ENCODE results near the gene LARP1.
"Not testable (repeated sequence)": the region's sequence is repeated elsewhere in the genome, so short reads cannot be mapped to it uniquely, and the experiment has no call there.

LARP1 gene

GRCh38 chr5:154723740-154724505 lies 31.3 kb upstream of the LARP1 start:
- TF ChIP-seq, protein P1, sequence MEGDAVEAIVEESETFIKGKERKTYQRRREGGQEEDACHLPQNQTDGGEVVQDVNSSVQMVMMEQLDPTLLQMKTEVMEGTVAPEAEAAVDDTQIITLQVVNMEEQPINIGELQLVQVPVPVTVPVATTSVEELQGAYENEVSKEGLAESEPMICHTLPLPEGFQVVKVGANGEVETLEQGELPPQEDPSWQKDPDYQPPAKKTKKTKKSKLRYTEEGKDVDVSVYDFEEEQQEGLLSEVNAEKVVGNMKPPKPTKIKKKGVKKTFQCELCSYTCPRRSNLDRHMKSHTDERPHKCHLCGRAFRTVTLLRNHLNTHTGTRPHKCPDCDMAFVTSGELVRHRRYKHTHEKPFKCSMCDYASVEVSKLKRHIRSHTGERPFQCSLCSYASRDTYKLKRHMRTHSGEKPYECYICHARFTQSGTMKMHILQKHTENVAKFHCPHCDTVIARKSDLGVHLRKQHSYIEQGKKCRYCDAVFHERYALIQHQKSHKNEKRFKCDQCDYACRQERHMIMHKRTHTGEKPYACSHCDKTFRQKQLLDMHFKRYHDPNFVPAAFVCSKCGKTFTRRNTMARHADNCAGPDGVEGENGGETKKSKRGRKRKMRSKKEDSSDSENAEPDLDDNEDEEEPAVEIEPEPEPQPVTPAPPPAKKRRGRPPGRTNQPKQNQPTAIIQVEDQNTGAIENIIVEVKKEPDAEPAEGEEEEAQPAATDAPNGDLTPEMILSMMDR (conservative IDR thresholded peaks at IDR 0.05) = no peak
- no peak for TF ChIP-seq ZFX (IDR thresholded peaks at IDR 0.05)
- H3K27ac ChIP-seq = peak overlapping the region; percentile 69

- no peak for TF ChIP-seq ZFX (IDR thresholded peaks at IDR 0.05)
- TF ChIP-seq, protein P1 (conservative IDR thresholded peaks at IDR 0.05) = no peak
- no peak overlapping the region for H3K27ac ChIP-seq
Observed at GRCh38 chr5:154727361-154727760, 27.8 kb upstream of the LARP1 start.

DNA sequence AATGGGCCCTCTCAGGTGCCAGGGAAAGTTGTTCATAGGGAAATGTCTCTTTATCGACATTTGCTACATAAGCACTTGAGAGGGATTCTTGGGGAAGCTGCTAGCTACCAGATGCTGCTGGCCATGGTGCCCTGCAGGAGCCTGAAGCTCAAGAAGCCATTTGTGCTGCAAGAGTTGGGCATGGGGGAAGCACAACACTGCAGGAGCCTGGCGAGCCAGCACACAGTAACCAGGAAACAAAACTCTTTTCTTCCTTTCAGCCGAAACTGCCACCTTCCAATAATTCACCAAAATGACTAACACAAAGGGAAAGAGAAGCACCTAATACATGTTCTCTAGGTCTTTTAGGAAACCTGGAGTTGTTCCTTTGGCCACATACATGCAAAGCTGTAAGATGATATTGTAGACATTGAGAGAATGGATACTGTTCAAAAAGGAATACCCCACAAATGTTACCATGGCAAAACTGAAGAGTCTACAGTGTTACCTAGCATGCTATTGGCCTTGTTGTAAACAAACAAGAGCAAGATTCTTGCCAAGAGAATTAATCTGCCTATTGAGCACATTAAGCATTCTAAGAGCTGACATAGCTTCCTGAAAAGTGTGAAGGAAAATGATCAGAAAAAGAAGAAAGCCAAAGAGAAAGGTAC lies 26.1 kb upstream of the LARP1 start:
- no peak for TF ChIP-seq ZFX (IDR thresholded peaks at IDR 0.05)
- H3K27ac ChIP-seq = 0 out of 2 replicates have a peak overlapping the region, but pooled peaks have one; percentile 14

- H3K27ac ChIP-seq = no peak overlapping the region
- no peak for TF ChIP-seq ZFX (IDR thresholded peaks at IDR 0.05)
- TF ChIP-seq, protein P1 (conservative IDR thresholded peaks at IDR 0.05) = no peak
Observed at GRCh38 chr5:154729613-154730012, 25.6 kb upstream of the LARP1 start.

GRCh38 chr5:154730761-154731160 lies 24.4 kb upstream of the LARP1 start:
- H3K27ac ChIP-seq = not testable (repeated sequence)

- no peak overlapping the region for H3K27ac ChIP-seq
- TF ChIP-seq, protein P1 (conservative IDR thresholded peaks at IDR 0.05) = no peak
- no peak for TF ChIP-seq ZFX (IDR thresholded peaks at IDR 0.05)
Observed at GRCh38 chr5:154732212-154732611, 23.0 kb upstream of the LARP1 start.

GRCh38 chr5:154734370-154735248 lies 20.6 kb upstream of the LARP1 start:
- TF ChIP-seq ZFX (IDR thresholded peaks at IDR 0.05) = no peak
- TF ChIP-seq, protein P1 (conservative IDR thresholded peaks at IDR 0.05) = no peak

GRCh38 chr5:154735362-154735761 lies 19.8 kb upstream of the LARP1 start:
- not testable (repeated sequence) for H3K27ac ChIP-seq

More at GRCh38 chr5:154734370-154735248, 20.6 kb upstream of the LARP1 start:
- no peak overlapping the region for H3K27ac ChIP-seq

DNA sequence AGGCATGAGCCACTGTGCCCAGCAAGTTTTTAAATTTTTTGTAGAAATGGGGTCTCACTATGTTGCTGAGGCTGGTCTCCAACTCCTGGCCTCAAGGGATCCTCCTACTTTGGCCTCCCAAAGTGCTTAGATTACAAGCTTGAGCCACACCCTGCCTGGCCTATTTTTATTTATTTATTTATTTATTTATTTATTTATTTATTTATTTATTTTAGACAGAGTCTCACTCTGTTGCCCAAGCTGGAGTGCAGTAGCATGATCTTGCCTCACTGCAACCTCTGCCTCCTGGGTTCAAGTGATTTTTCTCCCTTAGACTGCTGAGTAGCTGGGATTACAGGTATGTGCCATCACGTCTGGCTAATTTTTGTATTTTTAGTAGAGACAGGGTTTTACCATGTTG lies 18.8 kb upstream of the LARP1 start:
- not testable (repeated sequence) for H3K27ac ChIP-seq
